HepG2 (cell line): ENCODE results near the gene FGF14. TPM values are rescaled to one million over a fixed set of nuclear protein-coding genes. Genes with fewer than 3 reads are reported as not detected.

ENCODE experiments used
- CBX1 ChIP-seq: IDR thresholded peaks from one replicate; pipeline ENCODE4 v1.6.1; 2016; ENCODE audit warnings: antibody characterized with exemption, low read depth
- CC2D1A ChIP-seq: sonication (generic); formaldehyde crosslinking; IDR thresholded peaks from 2 replicates; pipeline ENCODE4 v1.8.1; 2023; ENCODE audit warnings: mild to moderate bottlenecking, missing genetic modification reagents
- CENPX ChIP-seq: sonication (generic); formaldehyde crosslinking; IDR thresholded peaks from 2 replicates; pipeline ENCODE4 v1.9.0; 2021; ENCODE audit warnings: mild to moderate bottlenecking, missing genetic modification reagents, moderate library complexity
- EP300 ChIP-seq, 3 experiments: sonication (generic) in 1 of 3; formaldehyde crosslinking in 1 of 3; IDR thresholded peaks; 2 replicates each; pipeline versions ENCODE4 v1.5.1 to v1.6.1; 2011 to 2020; ENCODE audit warnings: low read depth in 2 of 3, low read length in 2 of 3, borderline replicate concordance in 1 of 3, improper control_type of control experiment in 1 of 3, mild to moderate bottlenecking in 1 of 3, missing genetic modification reagents in 1 of 3, moderate library complexity in 1 of 3
- HNF4A ChIP-seq: sonication (generic); formaldehyde crosslinking; IDR thresholded peaks from 2 replicates; pipeline ENCODE4 v1.4.0; 2020; ENCODE audit warnings: missing genetic modification reagents
- MYNN ChIP-seq: sonication (generic); formaldehyde crosslinking; IDR thresholded peaks from 2 replicates; pipeline ENCODE4 v1.4.0; 2020; ENCODE audit warnings: mild to moderate bottlenecking, low read depth, missing genetic modification reagents
- NCOA2 ChIP-seq: sonication (generic); formaldehyde crosslinking; IDR thresholded peaks from 2 replicates; pipeline ENCODE4 v1.8.0; 2022; ENCODE audit warnings: inconsistent platforms
- NFIC ChIP-seq: IDR thresholded peaks from 2 replicates; pipeline ENCODE4 v1.6.1; 2012; ENCODE audit warnings: mild to moderate bottlenecking, low read length, inconsistent platforms
- NR2F2 ChIP-seq: IDR thresholded peaks from 2 replicates; pipeline ENCODE4 v1.6.1; 2012; ENCODE audit warnings: low read depth, inconsistent platforms, borderline replicate concordance
- RXRB ChIP-seq: IDR thresholded peaks from 2 replicates; pipeline ENCODE4 v1.6.1; 2016; ENCODE audit warnings: borderline replicate concordance, missing genetic modification reagents, missing compliant biosample characterization
- SALL1 ChIP-seq: sonication (generic); formaldehyde crosslinking; IDR thresholded peaks from 2 replicates; pipeline ENCODE4 v1.8.0; 2022; ENCODE audit warnings: mild to moderate bottlenecking, missing genetic modification reagents
- TCF7 ChIP-seq: sonication (generic); IDR thresholded peaks from 2 replicates; pipeline ENCODE4 v1.6.1; 2016; ENCODE audit warnings: antibody characterized with exemption, low read depth
- TCF7L2 ChIP-seq: IDR thresholded peaks from 2 replicates; pipeline ENCODE4 v1.6.1; 2011; ENCODE audit warnings: mild to moderate bottlenecking, low read depth, low read length, moderate library complexity
- ZFP36 ChIP-seq: fragments of 150-350 bp; IDR thresholded peaks from 2 replicates; pipeline ENCODE4 v1.6.1; 2018; ENCODE audit warnings: borderline replicate concordance, low read length, low read depth; ENCODE audit not compliant: partially characterized antibody
- polyA plus RNA-seq, 8 experiments: library from polyadenylated mRNA; depleted of rRNA in 3 of 8; stranded (reverse) in 7 of 8; unstranded in 1 of 8; fragments of >200 nt; fragmentation: Illumina TruSeq in 4 of 8; extraction: Trizol in 4 of 8; gene quantifications; 2 replicates each; pipeline versions ENCODE4 v1.2.1 to v1.2.3, GENCODE V29; 2011 to 2016; ENCODE audit warnings: low read depth in 4 of 8, missing spikeins in 1 of 8, mixed read lengths in 1 of 8; ENCODE audit not compliant: insufficient read depth in 1 of 8
- total RNA-seq, 5 experiments: library from RNA; depleted of rRNA; stranded (reverse); fragments of >200 nt; fragmentation: Illumina TruSeq; extraction: Trizol; gene quantifications; 2 replicates each; pipeline ENCODE4 v1.2.3, GENCODE V29; 2016; ENCODE audit warnings: low read depth in 1 of 5
- TF ChIP-seq, protein P1 (sequence below): IDR thresholded peaks from 2 replicates; pipeline ENCODE4 v1.6.1; 2016; ENCODE audit warnings: low read depth, missing genetic modification reagents, missing compliant biosample characterization
- TF ChIP-seq, protein P2 (sequence below): sonication (generic); formaldehyde crosslinking; IDR thresholded peaks from 2 replicates; pipeline ENCODE4 v1.5.0; 2020; ENCODE audit warnings: mild to moderate bottlenecking, missing genetic modification reagents, borderline replicate concordance
- TF ChIP-seq, protein P3 (sequence below): IDR thresholded peaks from 2 replicates; pipeline ENCODE4 v1.6.1; 2012; ENCODE audit warnings: inconsistent platforms
- TF ChIP-seq, protein P4 (sequence below): sonication (generic); formaldehyde crosslinking; conservative IDR thresholded peaks from 2 replicates; pipeline ENCODE4 v1.4.0; 2020; ENCODE audit warnings: missing genetic modification reagents

Gene FGF14
- total and polyA plus RNA-seq, 2 of the 13 experiments (the other 11 are each of a cell fraction or from before 2014, with no cell fraction given), result not detected

DNA sequence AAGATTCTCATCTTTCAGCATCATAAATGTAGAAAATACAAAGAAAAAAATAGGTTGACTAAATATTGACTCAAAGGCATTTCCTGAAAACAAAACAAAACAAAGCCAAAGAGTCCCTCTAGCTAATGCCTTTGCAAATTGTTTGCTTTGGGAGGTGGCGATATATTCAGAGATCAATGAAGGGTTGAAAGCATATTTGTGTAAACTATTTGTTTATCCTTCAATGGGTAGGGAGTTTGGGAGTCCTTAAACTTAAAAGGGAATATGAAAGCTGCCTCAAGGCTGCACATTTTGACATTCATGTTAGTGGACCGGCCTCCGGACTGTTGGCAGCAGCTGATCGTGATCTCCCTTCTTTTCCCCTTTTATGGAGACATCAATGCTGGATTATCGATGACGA, 691.9 kb downstream of the FGF14 start (continued):
- TF ChIP-seq, protein P1, sequence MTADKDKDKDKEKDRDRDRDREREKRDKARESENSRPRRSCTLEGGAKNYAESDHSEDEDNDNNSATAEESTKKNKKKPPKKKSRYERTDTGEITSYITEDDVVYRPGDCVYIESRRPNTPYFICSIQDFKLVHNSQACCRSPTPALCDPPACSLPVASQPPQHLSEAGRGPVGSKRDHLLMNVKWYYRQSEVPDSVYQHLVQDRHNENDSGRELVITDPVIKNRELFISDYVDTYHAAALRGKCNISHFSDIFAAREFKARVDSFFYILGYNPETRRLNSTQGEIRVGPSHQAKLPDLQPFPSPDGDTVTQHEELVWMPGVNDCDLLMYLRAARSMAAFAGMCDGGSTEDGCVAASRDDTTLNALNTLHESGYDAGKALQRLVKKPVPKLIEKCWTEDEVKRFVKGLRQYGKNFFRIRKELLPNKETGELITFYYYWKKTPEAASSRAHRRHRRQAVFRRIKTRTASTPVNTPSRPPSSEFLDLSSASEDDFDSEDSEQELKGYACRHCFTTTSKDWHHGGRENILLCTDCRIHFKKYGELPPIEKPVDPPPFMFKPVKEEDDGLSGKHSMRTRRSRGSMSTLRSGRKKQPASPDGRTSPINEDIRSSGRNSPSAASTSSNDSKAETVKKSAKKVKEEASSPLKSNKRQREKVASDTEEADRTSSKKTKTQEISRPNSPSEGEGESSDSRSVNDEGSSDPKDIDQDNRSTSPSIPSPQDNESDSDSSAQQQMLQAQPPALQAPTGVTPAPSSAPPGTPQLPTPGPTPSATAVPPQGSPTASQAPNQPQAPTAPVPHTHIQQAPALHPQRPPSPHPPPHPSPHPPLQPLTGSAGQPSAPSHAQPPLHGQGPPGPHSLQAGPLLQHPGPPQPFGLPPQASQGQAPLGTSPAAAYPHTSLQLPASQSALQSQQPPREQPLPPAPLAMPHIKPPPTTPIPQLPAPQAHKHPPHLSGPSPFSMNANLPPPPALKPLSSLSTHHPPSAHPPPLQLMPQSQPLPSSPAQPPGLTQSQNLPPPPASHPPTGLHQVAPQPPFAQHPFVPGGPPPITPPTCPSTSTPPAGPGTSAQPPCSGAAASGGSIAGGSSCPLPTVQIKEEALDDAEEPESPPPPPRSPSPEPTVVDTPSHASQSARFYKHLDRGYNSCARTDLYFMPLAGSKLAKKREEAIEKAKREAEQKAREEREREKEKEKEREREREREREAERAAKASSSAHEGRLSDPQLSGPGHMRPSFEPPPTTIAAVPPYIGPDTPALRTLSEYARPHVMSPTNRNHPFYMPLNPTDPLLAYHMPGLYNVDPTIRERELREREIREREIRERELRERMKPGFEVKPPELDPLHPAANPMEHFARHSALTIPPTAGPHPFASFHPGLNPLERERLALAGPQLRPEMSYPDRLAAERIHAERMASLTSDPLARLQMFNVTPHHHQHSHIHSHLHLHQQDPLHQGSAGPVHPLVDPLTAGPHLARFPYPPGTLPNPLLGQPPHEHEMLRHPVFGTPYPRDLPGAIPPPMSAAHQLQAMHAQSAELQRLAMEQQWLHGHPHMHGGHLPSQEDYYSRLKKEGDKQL (CRISPR knock-in tag), result peak; percentile 70; the same call in 1 of the 2 replicates
- peak; percentile 46; the same call in 1 of the 2 replicates for TF ChIP-seq NR2F2
- peak in 1 of 2 experiments; percentile 61; a peak in 1 of 4 replicates for TF ChIP-seq EP300 (IDR thresholded peaks at IDR 0.05; ENCODE audit: low read depth in 2 of 2, low read length in 2 of 2)
- TF ChIP-seq EP300 (CRISPR knock-in tag; IDR thresholded peaks at IDR 0.05; ENCODE audit: borderline replicate concordance), result no peak; the same call in 1 of the 2 replicates
- TF ChIP-seq HNF4A (CRISPR knock-in tag), result 0 out of 2 replicates have a peak, but pooled peaks have one; percentile 5
- TF ChIP-seq, protein P2, sequence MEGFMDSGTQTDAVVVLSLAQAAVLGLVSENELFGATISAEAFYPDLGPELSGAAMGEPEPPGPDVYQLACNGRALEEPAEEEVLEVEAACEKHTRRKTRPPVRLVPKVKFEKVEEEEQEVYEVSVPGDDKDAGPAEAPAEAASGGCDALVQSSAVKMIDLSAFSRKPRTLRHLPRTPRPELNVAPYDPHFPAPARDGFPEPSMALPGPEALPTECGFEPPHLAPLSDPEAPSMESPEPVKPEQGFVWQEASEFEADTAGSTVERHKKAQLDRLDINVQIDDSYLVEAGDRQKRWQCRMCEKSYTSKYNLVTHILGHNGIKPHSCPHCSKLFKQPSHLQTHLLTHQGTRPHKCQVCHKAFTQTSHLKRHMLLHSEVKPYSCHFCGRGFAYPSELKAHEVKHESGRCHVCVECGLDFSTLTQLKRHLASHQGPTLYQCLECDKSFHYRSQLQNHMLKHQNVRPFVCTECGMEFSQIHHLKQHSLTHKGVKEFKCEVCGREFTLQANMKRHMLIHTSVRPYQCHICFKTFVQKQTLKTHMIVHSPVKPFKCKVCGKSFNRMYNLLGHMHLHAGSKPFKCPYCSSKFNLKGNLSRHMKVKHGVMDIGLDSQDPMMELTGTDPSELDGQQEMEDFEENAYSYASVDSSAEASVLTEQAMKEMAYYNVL, result no peak
- TF ChIP-seq MYNN (CRISPR knock-in tag), result no peak
- no peak for TF ChIP-seq CC2D1A
- peak; percentile 87 for TF ChIP-seq TCF7
- 0 out of 2 replicates have a peak, but pooled peaks have one; percentile 32 for TF ChIP-seq RXRB
- no peak for TF ChIP-seq CBX1
- TF ChIP-seq NFIC, result peak; percentile 83; the same call in 1 of the 2 replicates
- TF ChIP-seq, protein P3, sequence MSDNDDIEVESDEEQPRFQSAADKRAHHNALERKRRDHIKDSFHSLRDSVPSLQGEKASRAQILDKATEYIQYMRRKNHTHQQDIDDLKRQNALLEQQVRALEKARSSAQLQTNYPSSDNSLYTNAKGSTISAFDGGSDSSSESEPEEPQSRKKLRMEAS, result 0 out of 2 replicates have a peak, but pooled peaks have one; percentile 21
- TF ChIP-seq CENPX (CRISPR knock-in tag), result no peak
- peak; percentile 27 for TF ChIP-seq ZFP36
- TF ChIP-seq SALL1 (CRISPR knock-in tag), result peak; percentile 14; the same call in 1 of the 2 replicates
- peak; percentile 41; the same call in 1 of the 2 replicates for TF ChIP-seq TCF7L2
- peak; percentile 78 for TF ChIP-seq NCOA2 (CRISPR knock-in tag)
- TF ChIP-seq, protein P4, sequence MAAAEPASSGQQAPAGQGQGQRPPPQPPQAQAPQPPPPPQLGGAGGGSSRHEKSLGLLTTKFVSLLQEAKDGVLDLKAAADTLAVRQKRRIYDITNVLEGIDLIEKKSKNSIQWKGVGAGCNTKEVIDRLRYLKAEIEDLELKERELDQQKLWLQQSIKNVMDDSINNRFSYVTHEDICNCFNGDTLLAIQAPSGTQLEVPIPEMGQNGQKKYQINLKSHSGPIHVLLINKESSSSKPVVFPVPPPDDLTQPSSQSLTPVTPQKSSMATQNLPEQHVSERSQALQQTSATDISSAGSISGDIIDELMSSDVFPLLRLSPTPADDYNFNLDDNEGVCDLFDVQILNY (CRISPR knock-in tag), result no peak
